ENCODE data around the gene VASN.

VASN gene

GRCh38 chr16:4369007-4369733 lies 2.5 kb upstream of the VASN start:
- no peak for TF ChIP-seq CTCF (IDR thresholded peaks at IDR 0.05)

- TF ChIP-seq CTCF (IDR thresholded peaks at IDR 0.05): no peak
Measured at GRCh38 chr16:4370151-4370550, 1.5 kb upstream of the VASN start.

- no peak for TF ChIP-seq CTCF (IDR thresholded peaks at IDR 0.05)
Measured at GRCh38 chr16:4370570-4371356, 885 bp upstream of the VASN start.

- TF ChIP-seq CTCF (IDR thresholded peaks at IDR 0.05): no peak; the same call in 1 of the 2 replicates
Measured at GRCh38 chr16:4372001-4372577, 441 bp downstream of the VASN start.

DNA sequence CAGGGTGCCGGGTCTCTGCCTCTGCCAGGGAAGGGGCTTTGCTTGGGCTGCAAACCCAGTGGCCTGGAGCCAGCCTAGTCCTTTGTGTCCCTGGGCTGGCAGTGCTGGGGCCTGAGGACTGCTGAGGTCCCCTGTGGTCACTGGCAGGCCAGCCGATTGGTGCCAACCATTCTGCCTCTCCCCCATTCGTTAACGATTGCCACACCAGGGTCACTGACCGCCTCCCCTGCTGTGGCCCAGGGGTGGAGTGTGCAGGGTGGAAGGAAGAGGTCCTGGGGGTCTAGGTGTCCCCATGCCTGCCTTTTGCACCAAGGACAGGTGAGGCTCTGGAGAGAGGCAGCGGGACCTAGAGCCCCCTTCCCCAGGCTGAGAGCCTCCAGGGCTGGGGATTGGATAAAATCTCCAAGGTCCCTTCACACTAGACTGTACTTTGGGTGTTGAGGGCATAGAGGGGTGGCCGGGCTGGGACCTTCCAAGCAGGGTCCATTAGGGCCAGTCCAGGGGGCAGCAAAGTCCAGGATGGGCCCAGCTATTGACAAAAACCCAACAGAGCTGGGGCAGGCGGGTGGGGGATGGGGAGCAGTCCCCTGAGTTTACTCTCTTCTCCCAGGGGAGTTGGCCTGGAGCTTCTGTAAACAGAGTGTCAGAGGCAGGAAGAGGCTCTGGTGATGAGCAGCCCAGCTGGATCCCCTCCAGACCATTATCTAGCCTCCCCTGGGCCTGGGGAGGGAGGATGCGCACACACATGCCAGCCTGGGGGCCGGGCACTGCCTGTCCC lies 1.1 kb downstream of the VASN start:
- no peak for TF ChIP-seq CTCF (IDR thresholded peaks at IDR 0.05)

- no peak for TF ChIP-seq CTCF (IDR thresholded peaks at IDR 0.05)
Measured at GRCh38 chr16:4373356-4373908, 1.8 kb downstream of the VASN start.

All from LNCAP (cell line).